HTERT RPE-1 (cell line): ENCODE results near the gene OPRL1.

ENCODE experiments used
- in situ Hi-C: fragments of 300-500 bp; cut with MboI; formaldehyde crosslinking; loops from 4 replicates; pipeline ENCODE4 v1.14.3; 2020; ENCODE audit warnings: low sequenced_read_pairs

OPRL1 gene

GRCh38 chr20:64101731-64102621 lies 22.1 kb downstream of the OPRL1 start:
- in situ Hi-C loops = no loop called here

GRCh38 chr20:64102647-64103354 lies 22.9 kb downstream of the OPRL1 start:
- in situ Hi-C loops = no loop called here

GRCh38 chr20:64103871-64104666 lies 24.2 kb downstream of the OPRL1 start:
- in situ Hi-C loops = no loop called here

- in situ Hi-C loops = no loop called here
Measured at GRCh38 chr20:64104667-64105451, 25.0 kb downstream of the OPRL1 start.

- in situ Hi-C loops = no loop called here
Measured at GRCh38 chr20:64105846-64106434, 26.1 kb downstream of the OPRL1 start.

- in situ Hi-C loops = no loop called here
Measured at GRCh38 chr20:64106435-64106961, 26.6 kb downstream of the OPRL1 start.

GRCh38 chr20:64106981-64107735 lies 27.3 kb downstream of the OPRL1 start, which contains the start of gene NPBWR2:
Gene NPBWR2, minus strand, starts transcription at chr20:64107565. Its CDS starts 734 bp downstream, at chr20:64106831.
- in situ Hi-C loops = no loop called here

GRCh38 chr20:64107736-64108457 lies 28.0 kb downstream of the OPRL1 start:
- in situ Hi-C loops = no loop called here

GRCh38 chr20:64108731-64109681 lies 29.1 kb downstream of the OPRL1 start:
- in situ Hi-C loops = no loop called here

GRCh38 chr20:64109831-64110391 lies 30.0 kb downstream of the OPRL1 start:
- in situ Hi-C loops = no loop called here

GRCh38 chr20:64110411-64111068 lies 30.7 kb downstream of the OPRL1 start:
- in situ Hi-C loops = no loop called here

GRCh38 chr20:64111841-64112641 lies 32.2 kb downstream of the OPRL1 start:
- in situ Hi-C loops = no loop called here

GRCh38 chr20:64112691-64113443 lies 33.0 kb downstream of the OPRL1 start:
- in situ Hi-C loops = no loop called here

GRCh38 chr20:64113444-64113775 lies 33.5 kb downstream of the OPRL1 start:
- in situ Hi-C loops = no loop called here

- in situ Hi-C loops = no loop called here
Measured at GRCh38 chr20:64113796-64114355, 34.0 kb downstream of the OPRL1 start.
